ENCODE results near the gene ATP9B.

DNA sequence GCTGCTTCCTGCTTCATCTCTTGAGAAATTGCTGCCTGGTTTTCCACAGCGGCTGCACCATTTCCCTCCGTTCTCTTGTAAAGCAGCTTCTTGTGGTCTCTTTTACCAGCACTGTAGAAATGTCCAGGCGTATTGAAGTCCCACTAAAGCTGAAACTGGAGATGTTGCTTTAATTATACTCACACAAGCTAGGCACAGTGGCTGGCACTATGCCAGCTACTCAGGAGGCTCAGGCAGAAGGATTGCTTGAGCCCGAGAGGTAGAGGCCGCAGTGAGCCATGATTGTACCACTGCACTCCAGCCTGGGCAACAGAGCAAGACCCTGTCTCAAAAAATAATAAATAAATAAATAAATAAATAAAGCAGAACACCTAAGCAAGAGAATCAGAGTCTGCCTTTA lies 19.2 kb upstream of the ATP9B start:
- TF ChIP-seq, protein P1, sequence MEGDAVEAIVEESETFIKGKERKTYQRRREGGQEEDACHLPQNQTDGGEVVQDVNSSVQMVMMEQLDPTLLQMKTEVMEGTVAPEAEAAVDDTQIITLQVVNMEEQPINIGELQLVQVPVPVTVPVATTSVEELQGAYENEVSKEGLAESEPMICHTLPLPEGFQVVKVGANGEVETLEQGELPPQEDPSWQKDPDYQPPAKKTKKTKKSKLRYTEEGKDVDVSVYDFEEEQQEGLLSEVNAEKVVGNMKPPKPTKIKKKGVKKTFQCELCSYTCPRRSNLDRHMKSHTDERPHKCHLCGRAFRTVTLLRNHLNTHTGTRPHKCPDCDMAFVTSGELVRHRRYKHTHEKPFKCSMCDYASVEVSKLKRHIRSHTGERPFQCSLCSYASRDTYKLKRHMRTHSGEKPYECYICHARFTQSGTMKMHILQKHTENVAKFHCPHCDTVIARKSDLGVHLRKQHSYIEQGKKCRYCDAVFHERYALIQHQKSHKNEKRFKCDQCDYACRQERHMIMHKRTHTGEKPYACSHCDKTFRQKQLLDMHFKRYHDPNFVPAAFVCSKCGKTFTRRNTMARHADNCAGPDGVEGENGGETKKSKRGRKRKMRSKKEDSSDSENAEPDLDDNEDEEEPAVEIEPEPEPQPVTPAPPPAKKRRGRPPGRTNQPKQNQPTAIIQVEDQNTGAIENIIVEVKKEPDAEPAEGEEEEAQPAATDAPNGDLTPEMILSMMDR (IDR thresholded peaks at IDR 0.05 in 2 of 3, conservative IDR thresholded peaks at IDR 0.05 in 1 of 3; ENCODE audit: borderline replicate concordance in 1 of 3, insufficient read depth in 1 of 3, low read depth in 2 of 3, low read length in 2 of 3), result no peak
- TF ChIP-seq POLR2A (IDR thresholded peaks at IDR 0.05; ENCODE audit: borderline replicate concordance, extremely low read depth, insufficient read depth, insufficient read length) (no peak), TCF7L2 (IDR thresholded peaks at IDR 0.05; ENCODE audit: borderline replicate concordance, extremely low read depth, insufficient read depth, insufficient read length) (no peak), ELF1 (IDR thresholded peaks at IDR 0.05; ENCODE audit: borderline replicate concordance, low read depth) (no peak), EZH2phosphoT487 (IDR thresholded peaks at IDR 0.05; ENCODE audit: borderline replicate concordance) (no peak), POLR2AphosphoS5 (IDR thresholded peaks at IDR 0.05; ENCODE audit: low read depth, low read length) (no peak), JUND (IDR thresholded peaks at IDR 0.05) (no peak), RAD21 (IDR thresholded peaks at IDR 0.05; ENCODE audit: low read depth) (no peak)

All from HCT116 (cell line).